ENCODE results near the gene EREG.

EREG gene

DNA sequence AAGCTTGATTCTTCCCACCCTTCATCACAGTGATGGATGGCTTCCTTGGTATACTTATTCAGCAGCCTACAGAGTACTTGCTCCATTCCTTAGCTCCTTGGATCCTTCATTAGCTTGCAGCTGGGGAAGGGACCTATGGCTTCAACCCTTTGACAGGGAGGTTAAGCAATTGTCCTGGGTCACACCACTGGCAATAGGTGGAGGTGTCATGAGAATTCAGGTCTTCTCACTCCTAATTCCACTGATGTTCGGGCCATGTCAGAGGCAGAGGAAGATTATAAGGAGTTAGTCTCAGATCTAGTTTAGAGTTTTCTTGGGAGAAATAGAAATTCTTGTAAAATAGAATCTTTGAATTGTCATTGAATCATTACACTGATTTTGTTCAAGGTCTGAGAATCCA lies 24.5 kb downstream of the EREG start:
- Histone ChIP-seq H3K4me2 (ENCODE audit: low read length) (no peak overlapping the region), H4K20me1 (ENCODE audit: control insufficient read depth, insufficient read depth, low read depth, low read length) (no peaks in the 10 kb centered on the region), H3K36me3 (ENCODE audit: control insufficient read depth, low read length) (no peaks in the 10 kb centered on the region), H3K9me3 (ENCODE audit: control insufficient read depth, insufficient read depth, low read length) (no peaks in the 10 kb centered on the region), H3K4me3 (ENCODE audit: low read length) (no peak overlapping the region), H3K79me2 (ENCODE audit: control insufficient read depth, low read length) (no peaks in the 10 kb centered on the region), H3K4me1 (ENCODE audit: control insufficient read depth, low read length) (no peaks in the 10 kb centered on the region), H3K9me2 (replicated peaks; ENCODE audit: control insufficient read depth, low read length) (no peaks in the 10 kb centered on the region), H3F3A (ENCODE audit: control insufficient read depth, insufficient read depth) (no peaks in the 10 kb centered on the region), H3K27me3 (ENCODE audit: control insufficient read depth, low read length) (no peaks in the 10 kb centered on the region; the same call in 1 of the 2 replicates), H3K27ac (ENCODE audit: low read depth, low read length) (no peak overlapping the region)
- TF ChIP-seq, protein P1, sequence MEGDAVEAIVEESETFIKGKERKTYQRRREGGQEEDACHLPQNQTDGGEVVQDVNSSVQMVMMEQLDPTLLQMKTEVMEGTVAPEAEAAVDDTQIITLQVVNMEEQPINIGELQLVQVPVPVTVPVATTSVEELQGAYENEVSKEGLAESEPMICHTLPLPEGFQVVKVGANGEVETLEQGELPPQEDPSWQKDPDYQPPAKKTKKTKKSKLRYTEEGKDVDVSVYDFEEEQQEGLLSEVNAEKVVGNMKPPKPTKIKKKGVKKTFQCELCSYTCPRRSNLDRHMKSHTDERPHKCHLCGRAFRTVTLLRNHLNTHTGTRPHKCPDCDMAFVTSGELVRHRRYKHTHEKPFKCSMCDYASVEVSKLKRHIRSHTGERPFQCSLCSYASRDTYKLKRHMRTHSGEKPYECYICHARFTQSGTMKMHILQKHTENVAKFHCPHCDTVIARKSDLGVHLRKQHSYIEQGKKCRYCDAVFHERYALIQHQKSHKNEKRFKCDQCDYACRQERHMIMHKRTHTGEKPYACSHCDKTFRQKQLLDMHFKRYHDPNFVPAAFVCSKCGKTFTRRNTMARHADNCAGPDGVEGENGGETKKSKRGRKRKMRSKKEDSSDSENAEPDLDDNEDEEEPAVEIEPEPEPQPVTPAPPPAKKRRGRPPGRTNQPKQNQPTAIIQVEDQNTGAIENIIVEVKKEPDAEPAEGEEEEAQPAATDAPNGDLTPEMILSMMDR (IDR thresholded peaks at IDR 0.05; ENCODE audit: low read depth, low read length, poor library complexity, severe bottlenecking), result no peak
- no peak for TF ChIP-seq EZH2phosphoT487 (IDR thresholded peaks at IDR 0.05; ENCODE audit: borderline replicate concordance, low read length)

DNA sequence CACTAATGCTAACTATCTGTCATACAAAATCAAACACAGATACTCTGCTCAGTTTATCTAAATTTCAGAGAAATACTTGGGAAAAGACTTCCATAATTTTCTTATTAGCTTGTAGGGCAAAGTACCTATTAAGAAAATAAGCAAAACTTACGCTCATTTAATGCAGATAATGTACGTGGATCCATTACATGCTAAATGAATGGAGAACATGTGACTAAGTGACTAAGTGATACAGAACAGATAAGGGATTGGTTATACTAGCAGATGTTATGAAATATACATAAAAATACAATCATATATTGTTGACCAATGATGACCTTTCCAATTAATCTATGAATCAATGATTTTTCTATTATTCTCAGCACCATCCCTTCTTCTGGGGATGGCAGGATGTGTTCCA lies 25.7 kb downstream of the EREG start:
- no peaks in the 10 kb centered on the region for H3F3A ChIP-seq (ENCODE audit: control insufficient read depth, insufficient read depth)
- no peak overlapping the region for H3K4me2 ChIP-seq (ENCODE audit: low read length)
- no peaks in the 10 kb centered on the region for H3K36me3 ChIP-seq (ENCODE audit: control insufficient read depth, low read length)
- no peak for TF ChIP-seq EZH2phosphoT487 (IDR thresholded peaks at IDR 0.05; ENCODE audit: borderline replicate concordance, low read length)
- TF ChIP-seq, protein P1 (IDR thresholded peaks at IDR 0.05; ENCODE audit: low read depth, low read length, poor library complexity, severe bottlenecking), result no peak
- H3K27me3 ChIP-seq (ENCODE audit: control insufficient read depth, low read length), result no peaks in the 10 kb centered on the region; the same call in 1 of the 2 replicates
- no peaks in the 10 kb centered on the region for H3K4me1 ChIP-seq (ENCODE audit: control insufficient read depth, low read length)
- no peaks in the 10 kb centered on the region for H4K20me1 ChIP-seq (ENCODE audit: control insufficient read depth, insufficient read depth, low read depth, low read length)
- no peaks in the 10 kb centered on the region for H3K9me3 ChIP-seq (ENCODE audit: control insufficient read depth, insufficient read depth, low read length)
- H3K79me2 ChIP-seq (ENCODE audit: control insufficient read depth, low read length), result no peaks in the 10 kb centered on the region
- H3K4me3 ChIP-seq (ENCODE audit: low read length), result no peak overlapping the region
- H3K27ac ChIP-seq (ENCODE audit: low read depth, low read length), result no peak overlapping the region
- H3K9me2 ChIP-seq (replicated peaks; ENCODE audit: control insufficient read depth, low read length), result no peaks in the 10 kb centered on the region

DNA sequence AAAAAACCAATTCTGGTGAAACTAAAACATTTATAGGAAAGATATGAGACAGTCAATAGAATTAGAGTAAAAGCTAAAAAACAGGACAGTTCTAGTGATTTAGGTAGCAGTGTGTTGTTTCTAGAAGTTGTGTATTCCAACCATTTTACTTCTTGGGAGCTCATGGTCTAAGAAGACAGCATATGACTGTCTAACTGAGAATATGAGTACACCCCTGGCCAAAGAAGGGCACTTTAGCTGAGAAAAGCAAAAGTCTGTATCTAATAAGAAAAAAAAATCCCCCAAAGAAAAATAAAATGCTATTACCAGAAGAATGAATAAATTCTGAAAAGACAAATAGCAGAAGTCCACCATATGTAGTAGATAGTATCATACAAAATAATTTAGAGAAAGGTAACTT lies 26.4 kb downstream of the EREG start:
- H3K79me2 ChIP-seq (ENCODE audit: control insufficient read depth, low read length), result no peaks in the 10 kb centered on the region
- no peaks in the 10 kb centered on the region for H3K4me1 ChIP-seq (ENCODE audit: control insufficient read depth, low read length)
- no peaks in the 10 kb centered on the region for H3K9me3 ChIP-seq (ENCODE audit: control insufficient read depth, insufficient read depth, low read length)
- no peak overlapping the region for H3K4me3 ChIP-seq (ENCODE audit: low read length)
- no peaks in the 10 kb centered on the region; the same call in 1 of the 2 replicates for H3K27me3 ChIP-seq (ENCODE audit: control insufficient read depth, low read length)
- H3K4me2 ChIP-seq (ENCODE audit: low read length), result no peak overlapping the region
- no peaks in the 10 kb centered on the region for H3F3A ChIP-seq (ENCODE audit: control insufficient read depth, insufficient read depth)
- H3K27ac ChIP-seq (ENCODE audit: low read depth, low read length), result no peak overlapping the region
- no peaks in the 10 kb centered on the region for H3K36me3 ChIP-seq (ENCODE audit: control insufficient read depth, low read length)
- no peaks in the 10 kb centered on the region for H4K20me1 ChIP-seq (ENCODE audit: control insufficient read depth, insufficient read depth, low read depth, low read length)
- TF ChIP-seq EZH2phosphoT487 (IDR thresholded peaks at IDR 0.05; ENCODE audit: borderline replicate concordance, low read length), result no peak
- TF ChIP-seq, protein P1 (IDR thresholded peaks at IDR 0.05; ENCODE audit: low read depth, low read length, poor library complexity, severe bottlenecking), result no peak
- no peaks in the 10 kb centered on the region for H3K9me2 ChIP-seq (replicated peaks; ENCODE audit: control insufficient read depth, low read length)
